Suprapubic skin (tissue), 3 donors: Measurements from ENCODE around the gene EYA2.

ENCODE experiments used
- EP300 ChIP-seq: sonication (generic); formaldehyde crosslinking; IDR thresholded peaks from one replicate; pipeline ENCODE4 v1.6.1; 2017; ENCODE audit warnings: antibody characterized with exemption
- POLR2A ChIP-seq, 2 donors: fragments of 450-650 bp; IDR thresholded peaks; one replicate each; pipeline ENCODE4 v1.6.1; 2017; ENCODE audit warnings: antibody characterized with exemption in 2 of 2, mild to moderate bottlenecking in 2 of 2, moderate library complexity in 2 of 2
- TF ChIP-seq, protein P1 (sequence below), 2 donors: fragments of 200-600 bp in 1 of 2; fragments of 450-650 bp in 1 of 2; sonication (generic) in 1 of 2; IDR thresholded peaks; one replicate each; pipeline ENCODE4 v1.5.1; 2016 to 2019; ENCODE audit warnings: antibody characterized with exemption in 2 of 2, mild to moderate bottlenecking in 1 of 2, moderate library complexity in 1 of 2

DNA sequence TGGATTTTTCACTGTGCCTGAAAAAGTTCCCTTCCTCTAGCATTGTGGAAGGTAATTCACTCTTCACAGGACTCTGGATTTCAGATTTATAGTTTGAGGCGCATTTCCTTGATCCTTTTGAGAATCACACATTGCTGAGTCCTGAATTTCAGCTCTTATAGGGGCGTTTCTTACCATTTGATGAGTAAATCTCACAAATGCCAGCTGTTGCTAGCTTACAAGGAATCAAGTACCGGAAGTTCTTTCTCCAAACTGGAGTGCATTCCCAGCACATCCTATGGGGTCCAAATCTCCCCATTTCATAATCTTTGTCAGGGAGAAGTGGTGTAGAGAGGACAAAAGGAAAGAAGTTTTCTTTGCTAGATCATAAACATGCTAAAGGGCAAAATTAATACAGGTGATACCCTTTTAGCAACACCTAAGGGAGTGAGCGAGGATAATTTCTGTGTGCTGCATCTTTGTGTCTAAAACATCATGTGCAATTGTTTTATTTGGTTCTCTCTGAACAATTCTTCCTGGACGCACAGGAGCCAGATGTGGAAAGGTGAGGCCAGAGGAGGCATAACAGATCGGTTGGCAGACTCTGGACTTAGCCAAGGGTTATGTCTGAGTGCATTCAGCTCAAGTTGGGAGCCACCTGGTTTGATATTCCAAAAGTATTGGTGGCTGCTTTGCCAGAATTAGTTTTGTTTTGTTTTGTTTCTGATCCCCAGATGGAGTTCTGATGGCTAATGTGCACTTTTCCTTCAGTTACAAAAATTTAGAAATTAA is 37.4 kb upstream of the EYA2 start:
- no peak for TF ChIP-seq EP300
- TF ChIP-seq POLR2A (IDR thresholded peaks at IDR 0.05) = no peak
- TF ChIP-seq, protein P1, sequence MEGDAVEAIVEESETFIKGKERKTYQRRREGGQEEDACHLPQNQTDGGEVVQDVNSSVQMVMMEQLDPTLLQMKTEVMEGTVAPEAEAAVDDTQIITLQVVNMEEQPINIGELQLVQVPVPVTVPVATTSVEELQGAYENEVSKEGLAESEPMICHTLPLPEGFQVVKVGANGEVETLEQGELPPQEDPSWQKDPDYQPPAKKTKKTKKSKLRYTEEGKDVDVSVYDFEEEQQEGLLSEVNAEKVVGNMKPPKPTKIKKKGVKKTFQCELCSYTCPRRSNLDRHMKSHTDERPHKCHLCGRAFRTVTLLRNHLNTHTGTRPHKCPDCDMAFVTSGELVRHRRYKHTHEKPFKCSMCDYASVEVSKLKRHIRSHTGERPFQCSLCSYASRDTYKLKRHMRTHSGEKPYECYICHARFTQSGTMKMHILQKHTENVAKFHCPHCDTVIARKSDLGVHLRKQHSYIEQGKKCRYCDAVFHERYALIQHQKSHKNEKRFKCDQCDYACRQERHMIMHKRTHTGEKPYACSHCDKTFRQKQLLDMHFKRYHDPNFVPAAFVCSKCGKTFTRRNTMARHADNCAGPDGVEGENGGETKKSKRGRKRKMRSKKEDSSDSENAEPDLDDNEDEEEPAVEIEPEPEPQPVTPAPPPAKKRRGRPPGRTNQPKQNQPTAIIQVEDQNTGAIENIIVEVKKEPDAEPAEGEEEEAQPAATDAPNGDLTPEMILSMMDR (IDR thresholded peaks at IDR 0.05) = no peak
